Sciatic nerve (tissue), 2 donors: Measurements from ENCODE around the gene SMAD4. TPM values are rescaled to one million over a fixed set of nuclear protein-coding genes. Genes with fewer than 3 reads are reported as not detected.
A peak's percentile ranks its signal among the peaks of the same experiment; 100 is the strongest.

Source experiments
- ATAC-seq: fragments of 200-7000 bp; cut with Tn5 transposase; one replicate; pipeline ENCODE4 v1.9.1; 2020; ENCODE audit warnings: mild to moderate bottlenecking, moderate library complexity
- DNase-seq: peaks from one replicate; pipeline ENCODE4 v3.0.0-alpha.2; 2020; ENCODE audit warnings: low spot score
- intact Hi-C: fragments of 100-400 bp; cut with DNase I; formaldehyde crosslinking; loops from one replicate; pipeline ENCODE4 v1.14.2; 2022
- total RNA-seq: library from RNA; stranded (reverse); fragmentation: NEBNext Ultra II Directional; extraction: Animal tissue kit (Norgen Biotek cat#: 25700); gene quantifications from one replicate; pipeline ENCODE4 v1.2.1, GENCODE V29; 2021
- donor health status: DM: no; HTN: no; CAD: no.
- donor health status: DM: no; HTN: no; CAD: no.

SMAD4 gene
- total RNA-seq, 1 donor from 2014 or later = 137 TPM

GRCh38 chr18:51017140-51017879, 12.7 kb upstream of the SMAD4 start:
- DNase-seq (no peak), ATAC-seq (no peak)
- intact Hi-C loops = no loop called here

- no peak for DNase-seq
- intact Hi-C loops = no loop called here
- no peak for ATAC-seq
Observed at GRCh38 chr18:51020536-51020935, 9.5 kb upstream of the SMAD4 start.

- DNase-seq (no peak), ATAC-seq (no peak)
- intact Hi-C loops = no loop called here
Observed at GRCh38 chr18:51021226-51021965, 8.6 kb upstream of the SMAD4 start.

GRCh38 chr18:51025512-51025911, 4.5 kb upstream of the SMAD4 start:
- ATAC-seq = no peak
- intact Hi-C loops = no loop called here
- no peak for DNase-seq

GRCh38 chr18:51028201-51028805, 1.7 kb upstream of the SMAD4 start:
- no peak for ATAC-seq
- intact Hi-C loops = no loop called here
- no peak for DNase-seq

- intact Hi-C loops = no loop called here
- DNase-seq = no peak
- peak; percentile 63 for ATAC-seq
Observed at GRCh38 chr18:51029378-51029693, 677 bp upstream of the SMAD4 start.

GRCh38 chr18:51030537-51031258, 685 bp downstream of the SMAD4 start:
- intact Hi-C loops = no loop called here

GRCh38 chr18:51032193-51032592, 2.2 kb downstream of the SMAD4 start:
- intact Hi-C loops = no loop called here
- ATAC-seq (no peak), DNase-seq (no peak)

More at GRCh38 chr18:51030537-51031258, 685 bp downstream of the SMAD4 start:
- DNase-seq (peak; percentile 85), ATAC-seq (peak; percentile 69)

- no peak for ATAC-seq
- intact Hi-C loops = no loop called here
- no peak for DNase-seq
Observed at GRCh38 chr18:51037230-51037629, 7.2 kb downstream of the SMAD4 start.

GRCh38 chr18:51038110-51038509, 8.1 kb downstream of the SMAD4 start:
- DNase-seq (no peak), ATAC-seq (peak; percentile 80)
- intact Hi-C loops = no loop called here

GRCh38 chr18:51039138-51040112, 9.4 kb downstream of the SMAD4 start:
- DNase-seq (no peak), ATAC-seq (no peak)
- intact Hi-C loops = no loop called here

GRCh38 chr18:51041677-51042352, 11.8 kb downstream of the SMAD4 start:
- ATAC-seq = no peak
- DNase-seq = no peak
- intact Hi-C loops = no loop called here

GRCh38 chr18:51044928-51045585, 15.0 kb downstream of the SMAD4 start:
- DNase-seq (no peak), ATAC-seq (no peak)
- intact Hi-C loops = no loop called here

GRCh38 chr18:51048190-51048589, 18.2 kb downstream of the SMAD4 start:
- ATAC-seq (no peak), DNase-seq (no peak)
- intact Hi-C loops = no loop called here

GRCh38 chr18:51049137-51049536, 19.1 kb downstream of the SMAD4 start:
- intact Hi-C loops = no loop called here
- no peak for DNase-seq

GRCh38 chr18:51051105-51051712, 21.2 kb downstream of the SMAD4 start:
- intact Hi-C loops = no loop called here
- DNase-seq (no peak), ATAC-seq (peak; percentile 70)

More at GRCh38 chr18:51049137-51049536, 19.1 kb downstream of the SMAD4 start:
- no peak for ATAC-seq

- no peak for DNase-seq
- ATAC-seq = no peak
- intact Hi-C loops = no loop called here
Observed at GRCh38 chr18:51053814-51054213, 23.8 kb downstream of the SMAD4 start.
